Fibroblast of skin of right quadriceps (primary cell): ENCODE measurements around the gene CRACR2B.

ENCODE experiments used
- DNase-seq: peaks from one replicate; pipeline ENCODE4 v3.0.0-alpha.2; 2013

The CRACR2B gene

GRCh38 chr11:839875-840617 lies 12.3 kb downstream of the CRACR2B start:
- DNase-seq: no peak

- no peak for DNase-seq
These were observed 14.3 kb downstream of the CRACR2B start for GRCh38 chr11:841981-842369.

DNA sequence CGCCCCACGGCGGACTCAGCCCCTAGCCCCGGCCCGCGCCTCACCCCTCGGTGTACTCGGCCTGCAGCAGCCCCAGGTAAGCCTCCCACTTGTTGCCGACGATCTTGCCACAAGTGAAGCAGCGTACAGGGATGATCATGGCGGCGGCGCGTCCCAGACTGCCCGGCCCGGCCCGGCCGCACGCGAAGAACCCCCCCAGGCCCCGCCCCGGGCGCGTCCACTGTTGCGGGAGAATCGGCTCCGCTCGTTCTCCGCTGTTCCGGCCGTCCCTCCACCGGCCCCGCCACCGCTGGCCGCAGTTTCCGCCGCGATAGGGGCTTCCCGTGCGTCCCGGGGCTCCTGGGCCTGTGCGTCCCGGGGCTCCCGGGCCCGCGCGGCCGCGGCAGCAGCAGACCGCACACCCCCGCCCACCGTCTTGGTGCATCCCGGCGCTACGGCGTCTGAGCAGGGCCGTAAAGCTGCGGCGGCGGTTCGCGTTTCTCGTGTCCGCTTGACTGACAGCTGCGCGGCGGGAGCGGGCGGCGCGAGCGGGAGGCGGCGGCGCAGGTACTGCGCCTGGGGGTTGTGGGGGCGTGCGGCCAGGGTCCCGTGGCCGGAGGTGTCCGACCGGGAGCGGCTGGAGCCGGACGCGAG lies 14.8 kb downstream of the CRACR2B start, which contains the start of the genes POLR2L and TSPAN4:
Gene POLR2L, minus strand, starts transcription at position 160 of the 633 bp plus-strand sequence. Its CDS starts 21 bp downstream, at position 139.
Gene TSPAN4, plus strand, starts transcription at position 483 of the 633 bp plus-strand sequence. CDS start 7,453 bp downstream, outside the sequence.
- DNase-seq: peak; percentile 89

DNA sequence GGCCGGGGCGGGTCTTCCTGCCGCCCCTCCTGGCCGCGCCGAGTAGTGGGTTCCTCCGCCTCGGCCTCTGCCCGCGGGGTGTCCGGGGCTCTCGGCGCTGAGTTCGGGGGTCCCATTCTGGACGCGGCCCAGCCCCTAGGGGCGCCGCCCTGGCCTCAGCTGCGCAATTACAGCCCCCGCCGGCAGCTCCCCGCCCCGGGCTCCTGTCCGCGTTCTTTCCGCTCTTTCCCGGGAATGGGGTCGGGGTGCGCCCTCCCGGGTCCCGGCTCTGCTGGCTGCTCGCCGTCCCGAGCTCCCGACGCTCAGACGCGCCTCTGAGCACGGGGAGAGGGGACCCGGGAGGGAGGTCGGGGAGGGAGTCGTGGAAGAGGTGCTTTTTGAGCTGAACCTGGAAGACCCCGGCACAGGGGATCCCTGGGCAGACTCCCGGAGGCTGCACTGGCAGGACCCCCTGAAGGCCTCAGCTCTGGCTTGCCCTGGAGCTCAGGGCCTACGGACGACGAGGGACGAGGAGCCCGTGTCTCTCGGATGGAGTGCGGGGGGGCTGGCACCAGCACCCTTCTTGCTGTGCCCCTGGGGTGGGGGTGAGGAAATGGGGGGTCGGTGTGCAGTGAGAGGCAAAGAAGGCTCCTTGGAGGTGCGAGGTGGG lies 15.5 kb downstream of the CRACR2B start:
- DNase-seq: no peak

DNA sequence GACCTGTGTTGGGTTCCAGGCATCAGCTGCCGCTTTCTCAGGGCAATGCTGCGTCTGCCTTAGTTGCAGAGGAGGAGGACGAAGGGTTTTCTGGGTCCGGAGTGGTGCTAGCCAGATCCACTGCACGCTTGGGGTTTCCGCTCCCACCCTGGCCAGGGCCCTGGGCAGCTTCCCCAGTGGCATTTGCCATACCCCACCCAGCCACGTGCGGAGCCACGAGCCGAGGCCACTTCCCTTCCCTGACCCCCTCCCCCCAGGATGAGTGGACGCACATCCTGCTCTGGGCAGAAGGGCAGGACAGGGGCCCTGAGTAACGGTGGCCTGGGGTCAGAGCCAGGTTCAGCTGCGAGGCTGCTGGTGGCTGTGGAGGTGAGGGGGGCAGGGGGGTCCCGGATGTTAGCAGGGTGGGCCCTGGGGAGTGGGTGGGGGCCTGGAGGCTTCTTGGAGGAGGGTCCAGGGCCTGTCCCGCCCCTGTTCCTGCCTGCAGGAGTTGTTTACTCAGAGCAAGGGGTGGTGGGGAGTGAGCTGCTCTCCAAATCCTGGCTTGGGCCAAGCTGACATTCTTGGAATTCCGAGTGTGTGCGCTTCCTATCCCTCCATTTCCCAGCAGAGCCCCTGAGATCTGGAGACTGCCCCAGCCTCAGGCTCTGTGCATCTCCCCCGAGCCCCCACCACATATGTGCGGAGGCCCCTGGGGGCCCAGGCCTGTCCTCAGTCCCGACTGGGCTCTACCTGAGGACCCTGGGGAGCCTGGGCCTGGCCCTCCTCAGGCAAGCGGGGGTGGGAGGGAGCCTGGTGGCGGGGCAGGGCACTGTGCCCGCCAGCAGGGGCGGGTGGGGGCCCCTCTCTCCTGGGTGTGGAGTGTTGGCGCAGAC lies 16.3 kb downstream of the CRACR2B start:
- peak; percentile 96 for DNase-seq

DNA sequence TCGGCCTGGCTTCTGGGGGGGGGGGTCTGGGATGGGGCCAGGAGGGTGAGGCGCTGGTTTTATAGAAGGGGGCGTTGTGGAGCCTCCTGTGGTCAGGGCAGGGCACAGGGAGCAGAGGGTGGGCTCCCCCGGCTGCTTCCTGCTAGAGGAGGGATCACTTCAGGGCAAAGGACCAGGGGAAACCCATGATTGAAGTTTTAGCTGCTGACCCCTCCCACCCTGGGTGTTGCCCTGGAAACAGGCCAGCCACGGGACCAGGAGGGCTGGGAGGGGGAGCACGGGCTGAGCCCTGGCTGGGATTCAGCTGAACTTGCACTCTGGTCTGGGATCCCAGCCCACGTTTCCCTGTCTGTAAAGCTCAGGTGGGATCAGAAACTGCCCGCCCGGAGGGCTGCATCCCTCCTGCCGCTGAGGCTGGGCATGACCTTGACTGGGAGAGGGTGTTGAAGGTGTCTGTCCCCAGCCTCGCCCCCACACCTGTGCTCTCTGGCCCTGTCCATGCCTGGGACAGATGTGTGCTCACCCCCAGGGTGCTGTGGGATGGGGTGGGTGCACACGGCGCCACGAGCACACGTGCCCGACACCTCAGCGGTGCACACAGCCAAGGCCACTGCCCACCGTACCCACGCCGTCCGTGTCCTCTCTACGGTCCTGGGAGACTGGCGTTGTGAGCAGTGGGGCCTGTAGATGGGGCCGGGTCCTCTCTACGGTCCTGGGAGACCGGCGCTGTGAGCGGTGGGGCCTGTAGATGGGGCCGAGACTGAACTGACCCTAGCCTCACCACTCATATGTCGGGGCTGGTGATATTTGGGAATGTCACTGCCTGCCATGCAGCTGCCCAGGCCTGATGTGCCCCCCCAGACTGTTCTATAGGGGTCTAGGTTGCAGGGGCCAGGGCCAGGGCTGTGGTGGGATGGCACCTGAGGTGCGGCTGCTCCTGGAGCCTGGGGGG lies 17.2 kb downstream of the CRACR2B start:
- peak; percentile 87 for DNase-seq

DNA sequence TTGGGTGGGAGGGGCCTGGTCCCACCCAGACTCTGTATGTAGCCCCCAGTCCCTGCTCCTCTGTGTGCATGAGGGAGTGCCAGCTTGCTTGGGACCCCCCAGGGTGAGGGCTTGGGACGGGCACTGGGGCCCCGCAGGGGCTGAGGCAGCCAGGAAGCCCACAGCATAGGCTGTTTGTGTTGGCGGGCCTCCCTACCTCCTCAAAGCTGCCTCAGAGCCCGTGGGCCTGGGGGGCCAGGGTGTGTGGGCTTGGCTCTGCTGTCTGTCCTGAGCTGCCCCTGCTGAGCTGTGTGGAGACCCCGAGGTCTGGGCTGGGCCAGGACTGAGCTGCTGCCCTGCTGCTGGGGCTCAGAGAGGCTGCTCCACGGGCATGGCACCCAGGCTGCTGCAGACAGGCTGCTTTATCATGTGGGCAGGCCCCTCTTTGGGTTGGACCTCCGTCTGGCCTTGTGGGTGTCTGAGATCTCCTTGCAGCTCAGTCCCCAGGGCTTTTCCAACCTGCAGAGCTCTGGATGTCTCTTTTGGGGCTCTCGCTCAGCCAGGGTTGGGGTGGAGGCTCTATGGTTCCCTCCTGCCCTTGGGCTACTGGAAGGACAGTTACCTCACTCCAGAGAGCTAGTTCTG lies 18.3 kb downstream of the CRACR2B start:
- no peak for DNase-seq

- no peak for DNase-seq
These were observed 18.9 kb downstream of the CRACR2B start for GRCh38 chr11:846496-847098.

GRCh38 chr11:847876-848275 lies 20.2 kb downstream of the CRACR2B start:
- no peak for DNase-seq

DNA sequence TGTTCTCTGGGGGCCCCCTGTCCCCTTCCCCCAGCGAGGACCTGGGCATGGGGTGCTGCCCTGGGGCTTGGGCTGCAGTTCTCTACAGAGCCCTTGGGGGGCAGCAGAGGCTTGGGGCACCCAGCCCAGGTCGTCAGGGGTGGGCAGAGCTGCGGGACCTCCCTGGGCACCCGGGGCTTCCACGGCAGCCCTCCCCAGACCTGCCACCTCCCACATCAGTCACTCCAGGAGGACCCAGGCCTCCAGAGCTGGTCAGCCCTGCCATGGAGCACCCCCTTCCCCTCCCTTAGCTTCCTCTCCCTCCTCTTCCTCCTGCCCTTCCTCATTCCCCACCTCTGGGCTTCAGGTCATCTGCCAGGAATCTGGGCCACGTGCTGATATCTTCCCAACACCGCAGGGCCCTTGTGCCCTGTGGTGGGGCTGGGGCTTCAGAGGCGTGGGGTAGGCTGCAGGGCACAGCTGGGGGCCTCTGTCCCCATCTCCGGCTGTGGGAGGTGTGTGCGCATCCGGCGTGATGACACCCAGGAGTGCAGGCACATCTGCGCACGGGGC lies 20.7 kb downstream of the CRACR2B start:
- no peak for DNase-seq

DNA sequence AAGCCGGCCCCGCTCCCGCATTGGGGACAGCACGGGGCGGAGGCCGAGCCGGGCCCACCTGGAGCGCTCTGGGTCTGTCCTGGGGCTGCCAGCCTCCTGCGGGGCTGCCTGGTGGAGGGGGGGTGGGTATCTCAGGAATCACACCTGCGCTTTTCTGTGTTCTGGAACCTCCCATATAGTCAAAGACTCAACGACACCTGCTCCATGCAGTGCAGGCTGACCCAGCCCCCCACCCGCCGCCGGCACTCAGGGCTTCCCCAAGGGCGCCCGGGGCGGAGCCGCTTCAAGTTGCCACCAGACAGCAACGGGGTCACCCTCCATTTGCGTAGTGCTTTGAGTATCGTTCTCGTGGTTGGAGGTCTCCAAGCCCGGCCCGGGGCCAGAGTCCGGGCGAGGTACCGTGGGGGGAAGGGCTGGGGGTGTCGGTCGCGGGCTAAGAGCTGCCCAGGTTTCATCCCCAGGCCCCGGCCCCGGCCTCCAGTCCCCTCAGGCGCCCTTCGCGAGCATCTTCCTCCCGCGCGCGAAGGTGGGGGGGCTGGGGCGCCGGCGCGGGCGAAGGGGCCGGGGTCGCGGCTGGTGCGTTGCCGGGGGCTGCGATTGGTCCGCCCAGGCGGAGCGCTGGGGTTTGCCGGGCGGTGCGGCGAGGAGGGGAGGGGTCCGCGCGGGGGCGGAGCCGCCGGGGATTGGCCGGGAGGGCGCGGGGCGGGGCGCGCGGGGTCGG lies 21.5 kb downstream of the CRACR2B start:
- no peak for DNase-seq

DNA sequence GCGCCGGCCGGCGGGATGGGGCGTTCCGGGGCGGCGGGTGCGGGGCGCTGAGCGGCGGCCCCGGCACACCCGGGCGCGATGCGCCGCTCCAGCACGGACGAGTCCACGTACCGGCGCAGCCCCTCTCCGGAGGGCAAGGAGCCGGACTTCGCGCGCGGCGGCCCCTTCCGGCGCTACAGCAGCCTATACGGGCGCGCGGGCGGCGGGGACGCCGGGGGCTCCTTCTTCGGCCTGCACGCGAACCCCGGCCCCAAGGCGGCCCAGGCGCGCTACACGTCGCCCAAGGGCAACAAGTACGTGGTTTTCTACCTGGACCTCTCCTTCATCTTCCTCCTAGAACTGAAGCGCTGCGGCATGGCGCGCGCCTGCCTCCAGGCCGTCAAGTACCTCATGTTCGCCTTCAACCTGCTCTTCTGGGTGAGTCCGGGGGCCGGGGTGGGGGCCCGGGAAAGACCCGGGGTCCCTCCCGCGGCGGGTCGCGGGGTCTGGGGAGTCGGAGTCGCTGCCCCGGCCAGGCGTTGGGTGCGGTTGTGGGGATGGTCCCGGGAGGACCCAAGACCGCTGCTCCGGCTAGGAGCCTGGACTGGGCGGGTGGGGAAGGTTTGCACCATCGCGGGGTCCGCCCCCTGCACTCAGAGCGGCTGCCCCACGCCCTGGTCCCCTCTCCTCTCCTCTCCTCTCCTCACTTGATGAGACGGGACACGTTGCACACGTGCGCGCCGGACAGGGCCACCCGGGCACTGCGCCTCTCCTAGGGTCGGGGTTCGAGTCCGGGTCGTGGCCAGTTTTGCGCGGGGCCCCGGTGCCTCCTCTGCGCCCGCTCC lies 22.4 kb downstream of the CRACR2B start:
- DNase-seq: no peak

DNA sequence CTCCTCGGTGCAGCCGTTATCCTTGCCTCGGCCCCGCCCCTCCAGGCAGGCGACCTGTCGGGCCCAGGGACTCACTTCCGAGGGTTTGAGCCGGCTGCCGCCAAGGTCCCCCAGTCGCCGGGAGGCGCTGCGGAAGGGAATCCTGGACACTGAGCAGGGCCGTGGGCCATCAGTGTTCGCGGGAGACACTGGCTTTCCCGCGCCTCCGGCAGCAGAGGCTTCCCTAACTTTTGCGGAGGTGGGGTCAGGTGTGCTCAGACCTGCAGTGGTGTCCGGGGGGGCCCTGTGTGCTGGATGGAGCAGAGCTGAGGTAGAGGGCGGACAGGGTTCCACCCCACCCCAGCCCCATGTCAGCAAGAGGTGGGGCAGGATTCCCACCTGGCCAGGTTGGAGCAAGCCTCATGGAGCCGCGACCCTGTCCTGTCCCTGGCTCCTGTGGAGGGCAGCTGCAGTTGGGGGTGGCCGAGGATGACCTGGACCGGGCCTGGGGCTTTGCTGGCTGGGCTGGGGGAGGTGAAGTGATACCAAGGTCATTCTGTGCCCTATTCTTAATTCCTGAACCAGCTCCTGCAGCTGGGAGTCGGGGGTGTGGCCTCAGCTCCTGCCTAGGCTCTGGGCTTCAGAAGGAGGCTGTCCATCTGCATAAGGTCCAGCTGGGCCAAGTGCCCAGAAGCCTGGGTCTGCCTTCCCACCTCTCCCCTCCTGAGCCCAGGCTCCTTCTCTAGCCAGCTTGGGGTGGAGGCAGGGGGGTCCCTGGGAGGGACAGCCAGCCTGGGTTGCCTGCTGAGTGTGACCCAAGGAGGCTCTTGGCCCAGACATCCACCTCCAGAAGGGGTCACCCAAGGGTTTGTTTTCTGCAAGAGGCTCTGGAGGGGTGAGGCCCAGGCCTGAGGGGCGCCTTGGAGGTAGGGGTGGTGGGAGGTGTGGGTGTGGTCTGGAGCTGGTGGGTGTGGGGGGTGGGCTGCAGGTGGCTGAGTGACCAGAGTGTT lies 23.4 kb downstream of the CRACR2B start:
- no peak for DNase-seq

DNA sequence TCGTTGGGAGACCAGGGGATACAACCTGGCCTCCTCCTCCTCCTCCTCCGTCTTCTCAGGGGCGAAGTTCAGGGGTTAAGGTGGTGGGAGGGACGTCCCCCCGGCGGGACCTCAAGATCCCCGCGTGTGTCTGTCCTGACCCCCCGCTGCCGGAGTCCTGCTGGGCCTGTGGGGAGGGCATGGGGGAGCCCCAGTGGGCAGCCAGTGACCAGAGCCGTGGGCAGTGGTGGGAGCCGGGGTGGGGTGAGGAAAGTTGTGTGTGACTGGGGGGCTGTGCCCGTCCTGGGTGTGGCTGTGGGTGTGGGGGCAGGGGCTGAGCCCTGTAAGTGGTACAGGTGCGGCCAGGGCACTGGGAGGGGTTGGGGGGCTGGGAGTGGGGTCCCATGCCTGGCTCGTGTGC lies 25.0 kb downstream of the CRACR2B start:
- no peak for DNase-seq

DNA sequence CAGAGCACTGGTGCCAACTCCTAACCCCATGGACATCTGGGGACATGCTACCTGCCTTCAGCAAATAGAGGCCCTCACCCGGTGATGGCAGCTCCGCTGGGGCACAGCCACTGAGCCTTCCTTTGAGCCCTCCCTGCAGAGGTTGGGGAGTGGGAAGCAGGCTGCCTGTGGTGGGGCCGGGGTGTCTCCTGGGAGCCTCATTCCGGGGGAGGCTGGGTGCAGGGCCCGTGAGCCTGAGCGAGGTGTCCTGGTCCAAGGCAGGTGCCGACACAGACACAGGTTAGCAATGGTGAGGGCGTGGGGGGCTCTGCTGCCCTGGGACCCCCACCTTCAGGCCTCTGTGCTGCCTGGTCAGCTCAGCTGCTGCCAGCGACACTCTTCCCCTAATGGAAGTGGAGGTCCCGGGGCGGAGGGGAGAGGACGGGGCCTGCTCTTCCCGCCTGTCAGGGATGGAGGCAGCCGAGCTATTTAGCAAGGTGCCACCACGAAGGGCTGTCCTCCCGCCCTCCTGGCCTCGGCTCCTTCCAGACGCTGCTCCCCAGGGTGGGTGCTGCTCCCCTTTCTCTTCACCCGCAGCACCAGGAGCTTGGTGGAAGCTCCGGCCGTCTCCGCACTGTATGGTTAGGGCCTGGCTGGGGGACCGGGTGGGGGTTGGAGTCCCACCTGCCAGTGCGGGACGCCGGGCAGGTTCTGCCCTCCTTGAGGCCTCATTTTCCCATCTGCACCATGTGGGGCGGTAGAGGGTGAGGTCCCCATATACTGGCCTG lies 26.1 kb downstream of the CRACR2B start:
- no peak for DNase-seq

DNA sequence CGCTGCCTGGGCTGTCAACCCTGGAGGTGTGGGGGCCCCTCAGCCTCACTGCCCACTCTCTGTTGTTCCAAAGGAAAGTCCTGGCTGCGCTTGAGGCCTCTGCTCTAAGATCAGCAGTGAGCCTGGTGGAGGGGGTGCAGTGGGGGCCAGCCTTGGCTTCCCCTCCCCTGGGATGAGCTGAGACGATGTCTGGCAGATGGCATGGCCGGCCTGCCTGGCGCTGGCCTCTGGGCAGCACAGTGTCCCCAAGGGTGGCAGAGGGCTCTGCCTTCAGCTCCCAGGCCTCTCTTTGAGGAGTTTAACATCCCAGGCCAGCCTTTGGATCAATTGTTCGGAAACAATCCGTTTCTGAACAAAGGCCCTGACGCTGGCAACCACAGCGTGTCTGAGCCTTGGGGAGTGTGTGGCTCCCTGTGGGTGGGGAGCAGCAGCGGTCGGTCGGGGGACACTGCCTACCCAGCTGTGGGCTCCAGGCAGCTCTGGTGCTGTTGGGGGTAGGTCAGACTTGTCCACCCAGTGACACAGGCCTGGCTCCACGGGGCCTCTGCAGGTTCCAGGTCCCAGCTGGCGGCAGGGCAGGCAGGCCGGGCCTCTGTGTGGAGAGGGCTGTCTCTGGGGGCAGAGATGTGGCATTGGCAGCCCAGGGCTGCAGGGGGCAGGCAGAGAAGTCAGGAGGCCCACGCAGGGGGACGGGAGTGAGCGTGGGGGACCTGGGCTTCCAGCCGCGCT lies 27.0 kb downstream of the CRACR2B start:
- DNase-seq: no peak
